ENCODE results near the gene LNX2. TPM values are rescaled to one million over a fixed set of nuclear protein-coding genes. Genes with fewer than 3 reads are reported as not detected.

The LNX2 gene
- total RNA-seq, 1 experiment from 2014 or later = 12.1 TPM

GRCh38 chr13:27665761-27666160 lies 45.4 kb upstream of the LNX2 start:
- Histone ChIP-seq H3K4me2 (ENCODE audit: low read length) (no peak overlapping the region), H3K27me3 (ENCODE audit: insufficient read depth, low read length) (no peaks in the 10 kb centered on the region), H3K4me3 (replicated peaks in 1 of 2; ENCODE audit: low read depth in 1 of 2, low read length in 2 of 2) (no peak overlapping the region), H3K36me3 (ENCODE audit: control insufficient read depth in 1 of 2, insufficient read depth in 2 of 2, low read length in 2 of 2) (peaks cover 0 to 4% of the 10 kb centered on the region in 2 experiments; a peak in 1 of 4 replicates), H2AFZ (ENCODE audit: low read depth, low read length, poor library complexity, severe bottlenecking) (no peak overlapping the region), H3K9me2 (ENCODE audit: insufficient read depth) (no peaks in the 10 kb centered on the region), H3K79me2 (ENCODE audit: insufficient read depth, low read length) (no peaks in the 10 kb centered on the region), H3K4me1 (ENCODE audit: control insufficient read depth in 1 of 2, insufficient read depth in 2 of 2, low read length in 2 of 2) (no peaks in the 10 kb centered on the region), H3K27ac (ENCODE audit: low read depth, low read length) (no peak overlapping the region), H3K9me3 (ENCODE audit: control insufficient read depth in 1 of 2, insufficient read depth in 1 of 2, low read depth in 1 of 2, low read length in 2 of 2) (no peaks in the 10 kb centered on the region), H3K9ac (ENCODE audit: low read length) (no peak overlapping the region), H4K20me1 (ENCODE audit: insufficient read depth) (no peaks in the 10 kb centered on the region)
- TF ChIP-seq, protein P1, sequence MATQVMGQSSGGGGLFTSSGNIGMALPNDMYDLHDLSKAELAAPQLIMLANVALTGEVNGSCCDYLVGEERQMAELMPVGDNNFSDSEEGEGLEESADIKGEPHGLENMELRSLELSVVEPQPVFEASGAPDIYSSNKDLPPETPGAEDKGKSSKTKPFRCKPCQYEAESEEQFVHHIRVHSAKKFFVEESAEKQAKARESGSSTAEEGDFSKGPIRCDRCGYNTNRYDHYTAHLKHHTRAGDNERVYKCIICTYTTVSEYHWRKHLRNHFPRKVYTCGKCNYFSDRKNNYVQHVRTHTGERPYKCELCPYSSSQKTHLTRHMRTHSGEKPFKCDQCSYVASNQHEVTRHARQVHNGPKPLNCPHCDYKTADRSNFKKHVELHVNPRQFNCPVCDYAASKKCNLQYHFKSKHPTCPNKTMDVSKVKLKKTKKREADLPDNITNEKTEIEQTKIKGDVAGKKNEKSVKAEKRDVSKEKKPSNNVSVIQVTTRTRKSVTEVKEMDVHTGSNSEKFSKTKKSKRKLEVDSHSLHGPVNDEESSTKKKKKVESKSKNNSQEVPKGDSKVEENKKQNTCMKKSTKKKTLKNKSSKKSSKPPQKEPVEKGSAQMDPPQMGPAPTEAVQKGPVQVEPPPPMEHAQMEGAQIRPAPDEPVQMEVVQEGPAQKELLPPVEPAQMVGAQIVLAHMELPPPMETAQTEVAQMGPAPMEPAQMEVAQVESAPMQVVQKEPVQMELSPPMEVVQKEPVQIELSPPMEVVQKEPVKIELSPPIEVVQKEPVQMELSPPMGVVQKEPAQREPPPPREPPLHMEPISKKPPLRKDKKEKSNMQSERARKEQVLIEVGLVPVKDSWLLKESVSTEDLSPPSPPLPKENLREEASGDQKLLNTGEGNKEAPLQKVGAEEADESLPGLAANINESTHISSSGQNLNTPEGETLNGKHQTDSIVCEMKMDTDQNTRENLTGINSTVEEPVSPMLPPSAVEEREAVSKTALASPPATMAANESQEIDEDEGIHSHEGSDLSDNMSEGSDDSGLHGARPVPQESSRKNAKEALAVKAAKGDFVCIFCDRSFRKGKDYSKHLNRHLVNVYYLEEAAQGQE (IDR thresholded peaks at IDR 0.05; ENCODE audit: low read depth) = no peak
- TF ChIP-seq MAX (IDR thresholded peaks at IDR 0.05) (no peak), ZNF274 (IDR thresholded peaks at IDR 0.05; ENCODE audit: low read depth, low read length) (no peak), EZH2phosphoT487 (IDR thresholded peaks at IDR 0.05; ENCODE audit: borderline replicate concordance) (no peak), FOSL1 (IDR thresholded peaks at IDR 0.05; ENCODE audit: low read depth) (no peak), ZFX (IDR thresholded peaks at IDR 0.05) (no peak), ELF1 (IDR thresholded peaks at IDR 0.05; ENCODE audit: borderline replicate concordance, low read depth) (no peak), CEBPB (IDR thresholded peaks at IDR 0.05; ENCODE audit: low read depth) (no peak), CBX3 (IDR thresholded peaks at IDR 0.05; ENCODE audit: low read depth) (no peak)
- no peak for ATAC-seq
- no TSS peak for BruUV-seq (replicated peaks)
- DNase-seq (ENCODE audit: low read depth, low spot score) = no peak
- ChIA-PET CTCF (interaction anchor here (0.5 to 1.6 kb wide), 3 partner anchors 125 to 318 kb away, joined by 3 to 4 read pairs (median 3); no protein-coding TSS in a partner anchor), POLR2A (no interaction called here), RAD21 (ENCODE audit: low non-redundant PET in 1 of 2, low total read pairs in 2 of 2, uncharacterized antibody in 2 of 2, unreplicated experiment in 2 of 2) (no interaction called here)
- intact Hi-C loops (cut with micrococcal nuclease) = no loop called here
